ENCODE measurements around the gene SMLR1. TPM values are rescaled to one million over a fixed set of nuclear protein-coding genes. Genes with fewer than 3 reads are reported as not detected.
A peak's percentile ranks its signal among the peaks of the same experiment; 100 is the strongest.

The SMLR1 gene
- total RNA-seq, 2 donors from 2014 or later: 0.40 to 0.42 TPM

- no peak overlapping the region for H3K27ac ChIP-seq (ENCODE audit: low read depth, low read length)
- Mint-ChIP-seq H3K4me3 (no peak overlapping the region), H3K4me1 (peaks cover 19% of the 10 kb centered on the region), H3K9me3 (no peaks in the 10 kb centered on the region), H3K27ac (no peak overlapping the region), H3K36me3 (ENCODE audit: low read depth) (peaks cover 2% of the 10 kb centered on the region), H3K27me3 (ENCODE audit: insufficient read depth) (no peaks in the 10 kb centered on the region)
- peak; percentile 52 for TF ChIP-seq CTCF (conservative IDR thresholded peaks at IDR 0.05)
- peaks cover 3% of the 10 kb centered on the region for H3K4me1 ChIP-seq (ENCODE audit: control insufficient read depth, insufficient read depth, low read length)
- no peak overlapping the region for H3K4me3 ChIP-seq (ENCODE audit: low read length)
- H3K9ac ChIP-seq (ENCODE audit: extremely low read depth, low read length, poor library complexity, severe bottlenecking): no peak overlapping the region
- 74 to 86% methylated on average over 1 to 3 of the region's 3 CpGs for WGBS, 2 experiments (ENCODE audit: insufficient coverage in 1 of 2, insufficient read length in 1 of 2)
- no peaks in the 10 kb centered on the region for H3K36me3 ChIP-seq (ENCODE audit: control insufficient read depth, insufficient read depth, low read length)
- H3K27me3 ChIP-seq (ENCODE audit: control insufficient read depth, insufficient read depth, low read length, poor library complexity, severe bottlenecking): no peaks in the 10 kb centered on the region
- H3K9me3 ChIP-seq (ENCODE audit: control insufficient read depth, low read length): no peaks in the 10 kb centered on the region
- peak; percentile 87 for DNase-seq
These were observed 1.3 kb upstream of the SMLR1 start for GRCh38 chr6:130825772-130826441.

GRCh38 chr6:130826442-130827246, 562 bp upstream of the SMLR1 start:
- H3K27me3 ChIP-seq (ENCODE audit: control insufficient read depth, insufficient read depth, low read length, poor library complexity, severe bottlenecking): no peaks in the 10 kb centered on the region
- no peaks in the 10 kb centered on the region for H3K36me3 ChIP-seq (ENCODE audit: control insufficient read depth, insufficient read depth, low read length)
- H3K9me3 ChIP-seq (ENCODE audit: control insufficient read depth, low read length): no peaks in the 10 kb centered on the region
- Mint-ChIP-seq H3K4me1 (peaks cover 19% of the 10 kb centered on the region), H3K36me3 (ENCODE audit: low read depth) (no peaks in the 10 kb centered on the region), H3K27me3 (ENCODE audit: insufficient read depth) (no peaks in the 10 kb centered on the region), H3K9me3 (no peaks in the 10 kb centered on the region), H3K27ac (no peak overlapping the region), H3K4me3 (no peak overlapping the region)
- peaks cover 3% of the 10 kb centered on the region for H3K4me1 ChIP-seq (ENCODE audit: control insufficient read depth, insufficient read depth, low read length)
- H3K4me3 ChIP-seq (ENCODE audit: low read length): peak overlapping the region; percentile 39
- DNase-seq: no peak
- H3K27ac ChIP-seq (ENCODE audit: low read depth, low read length): no peak overlapping the region
- no peak for TF ChIP-seq CTCF (conservative IDR thresholded peaks at IDR 0.05)
- no peak overlapping the region for H3K9ac ChIP-seq (ENCODE audit: extremely low read depth, low read length, poor library complexity, severe bottlenecking)
- WGBS, 2 experiments (ENCODE audit: insufficient coverage in 1 of 2, insufficient read length in 1 of 2): 82 to 92% methylated on average over 3 to 4 of the region's 4 CpGs

- H3K27ac ChIP-seq (ENCODE audit: low read depth, low read length): no peak overlapping the region
- no peak for DNase-seq
- no peak overlapping the region for H3K9ac ChIP-seq (ENCODE audit: extremely low read depth, low read length, poor library complexity, severe bottlenecking)
- no peak for TF ChIP-seq CTCF (conservative IDR thresholded peaks at IDR 0.05)
- peaks cover 19% of the 10 kb centered on the region for H3K4me1 Mint-ChIP-seq
- H3K4me3 Mint-ChIP-seq: no peak overlapping the region
- H3K9me3 Mint-ChIP-seq: no peaks in the 10 kb centered on the region
- no peaks in the 10 kb centered on the region for H3K36me3 ChIP-seq (ENCODE audit: control insufficient read depth, insufficient read depth, low read length)
- no peaks in the 10 kb centered on the region for H3K27me3 ChIP-seq (ENCODE audit: control insufficient read depth, insufficient read depth, low read length, poor library complexity, severe bottlenecking)
- H3K27me3 Mint-ChIP-seq (ENCODE audit: insufficient read depth): no peaks in the 10 kb centered on the region
- no peak overlapping the region for H3K27ac Mint-ChIP-seq
- 95 to 96% methylated on average over 3 to 4 of the region's 4 CpGs for WGBS, 2 experiments (ENCODE audit: insufficient coverage in 1 of 2, insufficient read length in 1 of 2)
- H3K4me1 ChIP-seq (ENCODE audit: control insufficient read depth, insufficient read depth, low read length): peaks cover 3% of the 10 kb centered on the region
- H3K9me3 ChIP-seq (ENCODE audit: control insufficient read depth, low read length): no peaks in the 10 kb centered on the region
- no peaks in the 10 kb centered on the region for H3K36me3 Mint-ChIP-seq (ENCODE audit: low read depth)
- no peak overlapping the region for H3K4me3 ChIP-seq (ENCODE audit: low read length)
These were observed 2.2 kb downstream of the SMLR1 start for GRCh38 chr6:130829333-130829910.
